ENCODE data around the gene POLR3H.

DNA sequence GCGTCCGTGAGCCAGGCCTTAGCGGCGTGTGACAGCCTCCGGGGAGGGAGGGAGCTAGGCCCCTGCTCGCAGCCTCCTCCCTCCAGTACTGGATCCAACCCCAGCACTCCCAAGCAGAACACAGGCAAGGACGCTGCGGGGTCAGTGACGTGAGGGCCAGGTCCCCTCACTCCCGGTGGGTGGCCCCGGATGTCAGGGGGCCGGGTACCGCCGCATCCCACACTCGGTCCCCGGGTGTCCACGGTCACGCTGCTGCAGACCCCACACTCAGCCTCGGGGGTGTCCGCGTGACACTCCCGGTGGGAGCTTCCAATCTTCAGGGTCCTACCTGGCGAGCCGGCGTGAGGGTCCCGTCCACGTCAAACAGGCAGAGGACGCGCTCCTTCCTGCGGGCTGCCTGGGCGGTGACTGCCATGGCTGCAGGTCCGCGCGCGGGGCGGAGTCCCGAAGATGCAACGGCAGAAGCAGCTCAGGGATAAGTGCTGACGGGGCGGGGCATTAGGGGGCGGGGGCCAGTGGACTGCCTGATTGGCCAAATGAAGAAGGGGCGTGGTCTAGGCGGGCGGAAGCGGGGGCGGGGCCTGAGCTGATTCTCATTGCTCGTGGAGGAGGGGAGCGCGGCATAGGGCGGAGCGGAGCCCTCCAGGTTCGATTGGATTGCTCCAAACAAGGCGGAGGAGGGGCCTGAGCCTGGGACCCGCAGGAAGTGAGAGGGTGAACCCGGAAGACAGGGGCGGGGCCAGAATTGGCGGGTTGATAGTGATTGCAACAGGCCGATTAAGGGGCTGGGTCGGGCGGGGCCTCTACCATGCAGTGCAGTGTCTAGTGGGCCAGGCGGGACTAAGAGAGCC, 45.3 kb upstream of the POLR3H start, which contains the start of gene PMM1:
- TF ChIP-seq EZH2 (IDR thresholded peaks at IDR 0.05; ENCODE audit: low read length, unreplicated experiment) (no peak), EZH2phosphoT487 (IDR thresholded peaks at IDR 0.05; ENCODE audit: borderline replicate concordance, low read length) (no peak)
- TF ChIP-seq, protein P1, sequence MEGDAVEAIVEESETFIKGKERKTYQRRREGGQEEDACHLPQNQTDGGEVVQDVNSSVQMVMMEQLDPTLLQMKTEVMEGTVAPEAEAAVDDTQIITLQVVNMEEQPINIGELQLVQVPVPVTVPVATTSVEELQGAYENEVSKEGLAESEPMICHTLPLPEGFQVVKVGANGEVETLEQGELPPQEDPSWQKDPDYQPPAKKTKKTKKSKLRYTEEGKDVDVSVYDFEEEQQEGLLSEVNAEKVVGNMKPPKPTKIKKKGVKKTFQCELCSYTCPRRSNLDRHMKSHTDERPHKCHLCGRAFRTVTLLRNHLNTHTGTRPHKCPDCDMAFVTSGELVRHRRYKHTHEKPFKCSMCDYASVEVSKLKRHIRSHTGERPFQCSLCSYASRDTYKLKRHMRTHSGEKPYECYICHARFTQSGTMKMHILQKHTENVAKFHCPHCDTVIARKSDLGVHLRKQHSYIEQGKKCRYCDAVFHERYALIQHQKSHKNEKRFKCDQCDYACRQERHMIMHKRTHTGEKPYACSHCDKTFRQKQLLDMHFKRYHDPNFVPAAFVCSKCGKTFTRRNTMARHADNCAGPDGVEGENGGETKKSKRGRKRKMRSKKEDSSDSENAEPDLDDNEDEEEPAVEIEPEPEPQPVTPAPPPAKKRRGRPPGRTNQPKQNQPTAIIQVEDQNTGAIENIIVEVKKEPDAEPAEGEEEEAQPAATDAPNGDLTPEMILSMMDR (conservative IDR thresholded peaks at IDR 0.05; ENCODE audit: low read depth, low read length), result no peak

All from PC-3 (cell line).